ENCODE data around the gene SLC4A9.

GRCh38 chr5:140402258-140403074 is 42.5 kb downstream of the SLC4A9 start:
- TF ChIP-seq CTCF (IDR thresholded peaks at IDR 0.05; ENCODE audit: poor library complexity), result no peak
- TF ChIP-seq EZH2 (IDR thresholded peaks at IDR 0.05; ENCODE audit: borderline replicate concordance), result no peak
- no peak for TF ChIP-seq EZH2phosphoT487 (IDR thresholded peaks at IDR 0.05; ENCODE audit: low read depth, severe bottlenecking, unreplicated experiment)

All from hepatocyte (in vitro differentiated cells).